CD4-positive, alpha-beta T cell treated with Interleukin-4 for 4 hours (primary cell): ENCODE data around the gene GNAO1.

Experiments
- DNase-seq: peaks from one replicate; pipeline ENCODE4 v3.0.0-alpha.2; 2020

The GNAO1 gene

GRCh38 chr16:56191156-56191815 is at the start of gene GNAO1:
Gene GNAO1, plus strand, starts transcription at chr16:56191489. Its CDS starts 747 bp downstream, at chr16:56192236.
- peak; percentile 55 for DNase-seq

GRCh38 chr16:56143666-56144065 is 47.6 kb upstream of the GNAO1 start:
- no peak for DNase-seq

GRCh38 chr16:56145369-56145768 is 45.9 kb upstream of the GNAO1 start:
- no peak for DNase-seq

GRCh38 chr16:56151621-56152020 is 39.7 kb upstream of the GNAO1 start:
- DNase-seq = no peak

GRCh38 chr16:56161658-56162057 is 29.6 kb upstream of the GNAO1 start:
- no peak for DNase-seq

- DNase-seq = no peak
These were observed 28.2 kb upstream of the GNAO1 start for GRCh38 chr16:56163089-56163488.

GRCh38 chr16:56163938-56164337 is 27.4 kb upstream of the GNAO1 start:
- no peak for DNase-seq

- no peak for DNase-seq
These were observed 26.7 kb upstream of the GNAO1 start for GRCh38 chr16:56164636-56165035.

GRCh38 chr16:56174411-56174810 is 16.9 kb upstream of the GNAO1 start:
- DNase-seq = no peak

GRCh38 chr16:56181401-56181800 is 9.9 kb upstream of the GNAO1 start:
- no peak for DNase-seq

GRCh38 chr16:56183266-56183665 is 8.0 kb upstream of the GNAO1 start:
- DNase-seq = no peak

GRCh38 chr16:56190048-56190676 is 1.1 kb upstream of the GNAO1 start:
- no peak for DNase-seq

- no peak for DNase-seq
These were observed 573 bp upstream of the GNAO1 start for GRCh38 chr16:56190677-56191155.

GRCh38 chr16:56191835-56192634 is 746 bp downstream of the GNAO1 start:
- DNase-seq = no peak

GRCh38 chr16:56192635-56192945 is 1.3 kb downstream of the GNAO1 start:
- no peak for DNase-seq

GRCh38 chr16:56192986-56193945 is 2.0 kb downstream of the GNAO1 start:
- no peak for DNase-seq

GRCh38 chr16:56193951-56194726 is 2.9 kb downstream of the GNAO1 start:
- peak; percentile 61 for DNase-seq

- DNase-seq = no peak
These were observed 3.9 kb downstream of the GNAO1 start for GRCh38 chr16:56195151-56195550.

- DNase-seq = no peak
These were observed 5.1 kb downstream of the GNAO1 start for GRCh38 chr16:56196381-56196780.

- DNase-seq = no peak
These were observed 6.1 kb downstream of the GNAO1 start for GRCh38 chr16:56197192-56197992.
